GM19025 (cell line): ENCODE measurements around the gene TEX55.
"Not testable (repeated sequence)": the region's sequence is repeated elsewhere in the genome, so short reads cannot be mapped to it uniquely, and the experiment has no call there.

Experiments
- ATAC-seq: cut with Tn5 transposase; IDR thresholded peaks from one replicate; pipeline ENCODE4 v1.9.1; 2021; ENCODE audit warnings: mild to moderate bottlenecking, low read depth, moderate library complexity; ENCODE audit not compliant: unreplicated experiment

TEX55 gene

DNA sequence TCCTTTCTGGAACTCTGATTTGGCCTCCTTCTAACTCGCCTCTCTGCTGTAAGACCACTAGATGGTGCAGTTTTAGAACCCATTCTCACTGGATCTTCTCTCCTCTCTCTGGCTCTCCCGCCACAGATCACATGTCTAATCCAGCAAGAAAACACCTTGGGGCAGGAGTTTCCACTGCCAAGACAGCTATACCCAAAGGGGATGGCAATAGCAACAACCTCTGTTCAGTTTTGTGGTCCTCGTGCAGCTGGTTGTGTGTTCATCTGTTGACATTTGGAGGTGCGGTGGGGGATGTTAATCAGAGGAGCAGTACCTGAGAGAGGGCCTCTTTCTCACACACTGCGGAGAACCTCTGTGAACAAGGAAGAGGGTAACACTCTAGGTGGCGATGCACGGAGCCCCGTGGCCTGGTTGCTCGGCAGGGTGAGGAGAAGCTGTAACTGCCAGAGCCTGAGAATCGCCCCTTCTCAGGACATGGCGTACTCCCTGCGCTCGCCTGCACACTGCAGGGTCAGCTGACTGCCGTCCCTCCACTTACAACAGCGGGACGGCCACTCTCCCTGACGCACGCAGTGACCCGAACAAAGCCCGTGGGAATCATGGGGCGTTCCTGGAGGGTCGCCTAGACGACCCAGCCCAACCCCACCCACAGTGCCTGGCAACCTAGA is at the start of gene TEX55:
TEX55 (plus strand) TSS at position 666 of the 668 bp plus-strand sequence. CDS start 25 bp downstream, outside the sequence.
- peak; percentile 56 for ATAC-seq

DNA sequence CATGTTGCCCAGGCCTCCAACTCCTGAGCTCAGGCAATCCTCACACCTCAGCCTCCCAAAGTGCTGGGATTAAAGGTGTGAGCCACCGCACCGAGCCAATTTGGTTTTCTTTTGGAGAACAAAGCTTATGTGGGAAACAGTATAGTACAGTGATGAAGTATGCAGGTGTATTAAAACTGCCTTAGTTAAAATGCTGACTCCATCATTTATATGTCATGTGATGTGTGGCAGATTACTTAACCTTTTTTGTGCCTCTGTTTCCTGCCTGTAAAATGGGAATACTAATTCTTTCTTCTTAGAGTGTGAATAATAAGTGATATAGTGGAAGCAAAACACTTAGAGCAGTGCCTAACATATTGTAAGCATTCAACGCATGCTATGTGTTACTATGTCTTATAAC is 48.0 kb upstream of the TEX55 start:
- no peak for ATAC-seq

DNA sequence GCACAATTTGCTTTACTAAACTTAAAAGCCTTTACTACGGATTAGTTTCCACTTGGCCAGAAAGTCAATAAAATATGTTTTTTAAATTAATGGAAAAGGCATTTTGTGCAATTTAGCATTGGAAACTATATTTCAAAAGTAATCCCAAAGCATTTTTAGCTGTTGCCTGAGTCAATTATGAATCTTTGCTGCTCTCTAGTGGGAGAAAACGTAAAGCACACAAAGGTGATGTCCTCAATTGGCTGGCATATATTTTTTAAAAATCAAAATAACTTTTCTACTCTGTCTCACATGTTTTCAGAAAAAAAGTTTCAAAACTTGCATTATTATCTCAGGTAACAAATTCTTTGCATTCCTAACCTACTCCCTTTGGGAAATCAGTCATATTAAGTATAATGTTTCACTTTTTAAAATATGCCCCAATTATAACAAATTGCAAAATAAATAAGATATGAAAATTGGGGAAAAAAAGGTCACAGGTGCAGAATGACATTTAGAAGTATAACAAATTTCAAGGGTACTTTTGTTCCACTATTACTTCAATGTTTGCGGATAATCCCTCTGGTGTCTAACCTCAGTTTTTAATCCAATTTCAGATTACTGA is 47.2 kb upstream of the TEX55 start:
- no peak for ATAC-seq

DNA sequence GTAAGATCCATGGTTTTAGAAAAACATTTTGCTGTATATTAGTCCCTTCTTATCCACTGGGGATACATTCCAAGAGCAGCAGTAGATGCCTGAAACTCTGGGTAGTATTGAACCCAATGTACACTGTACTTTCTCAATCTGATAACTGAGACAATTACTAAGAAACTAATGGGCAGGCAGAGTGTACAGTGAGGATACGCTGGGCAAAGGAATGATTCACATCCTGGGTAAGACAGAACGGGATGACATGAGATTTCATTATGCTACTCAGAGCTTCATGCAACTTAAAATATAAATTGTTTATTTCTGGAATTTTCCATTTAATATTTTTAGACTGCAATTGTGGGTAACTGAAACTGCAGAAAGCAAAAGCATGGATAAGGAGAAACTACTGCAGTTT is 46.2 kb upstream of the TEX55 start:
- ATAC-seq: no peak

DNA sequence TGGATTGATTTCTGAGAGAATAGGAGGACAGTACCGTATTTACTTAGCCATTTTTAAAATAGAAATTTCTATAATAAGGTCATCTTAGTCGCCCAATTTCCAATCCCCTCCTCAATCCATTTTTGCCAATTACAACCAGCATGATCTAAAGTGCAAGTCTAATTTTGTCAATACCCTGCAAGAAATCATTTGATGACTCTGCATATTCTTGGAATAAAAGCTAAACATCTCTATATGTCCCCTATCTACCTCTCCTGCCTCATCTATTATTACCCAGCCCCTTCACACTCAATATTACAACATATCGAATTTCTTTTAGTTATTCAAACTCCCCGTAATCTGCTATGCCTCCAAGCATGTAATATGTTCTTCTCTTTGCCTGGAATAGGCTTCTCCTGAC is 41.9 kb upstream of the TEX55 start:
- no peak for ATAC-seq

DNA sequence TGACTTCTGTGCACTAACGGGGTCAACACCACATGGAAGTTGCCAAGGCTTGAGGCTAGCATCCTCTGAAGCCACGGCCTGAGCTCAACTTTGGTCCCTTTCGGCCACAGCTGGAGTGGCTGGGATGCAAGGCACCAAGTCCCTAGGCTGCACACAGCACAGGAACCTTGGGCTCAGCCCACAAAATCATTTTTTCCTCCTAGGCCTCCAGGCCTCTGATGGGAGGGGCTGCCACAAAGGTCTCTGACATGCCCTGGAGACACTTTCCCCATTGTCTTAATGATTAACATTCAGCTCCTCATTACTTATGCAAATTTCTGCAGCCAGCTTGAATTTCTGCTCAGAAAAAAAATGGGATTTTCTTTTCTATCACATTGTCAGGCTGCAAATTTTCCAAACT is 27.6 kb upstream of the TEX55 start:
- ATAC-seq: not testable (repeated sequence)

DNA sequence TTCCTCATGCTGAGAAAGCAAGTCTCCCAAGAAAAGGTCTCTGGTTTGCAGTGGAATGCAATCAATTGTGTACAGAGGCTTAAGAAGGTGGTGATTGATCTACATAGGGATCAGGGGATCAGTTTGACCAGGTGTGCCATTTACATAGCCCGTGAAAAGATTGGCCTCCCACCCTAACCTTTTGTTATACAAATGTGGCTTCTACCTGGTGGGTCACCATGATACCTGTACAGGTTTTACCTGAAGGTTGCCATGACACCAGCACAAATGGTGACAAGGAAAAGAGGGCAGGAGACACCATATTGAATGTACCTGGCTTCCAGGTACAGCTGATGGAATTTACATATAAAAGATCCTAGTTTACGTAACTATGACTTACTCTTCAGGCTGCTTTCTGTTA is 25.5 kb upstream of the TEX55 start:
- ATAC-seq: no peak

DNA sequence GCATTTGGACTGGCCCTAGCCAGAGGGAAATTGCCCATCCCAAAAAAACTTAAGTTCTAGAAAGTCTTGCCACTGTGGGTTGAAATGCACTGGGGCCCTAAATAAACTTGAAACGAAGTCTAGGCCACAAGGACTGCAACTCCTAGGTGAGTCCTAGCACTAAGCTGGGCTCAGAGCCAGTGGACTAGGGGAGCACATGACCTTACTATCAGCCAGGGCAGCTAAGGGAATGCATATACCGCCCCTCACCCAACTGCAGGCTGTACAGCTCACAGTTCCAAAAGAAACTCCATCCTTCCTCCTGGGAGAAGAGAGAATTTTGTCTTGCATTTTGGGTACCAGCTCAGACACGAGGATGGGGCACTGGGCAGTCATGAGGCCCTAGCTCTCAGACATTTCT is 23.6 kb upstream of the TEX55 start:
- ATAC-seq: no peak

DNA sequence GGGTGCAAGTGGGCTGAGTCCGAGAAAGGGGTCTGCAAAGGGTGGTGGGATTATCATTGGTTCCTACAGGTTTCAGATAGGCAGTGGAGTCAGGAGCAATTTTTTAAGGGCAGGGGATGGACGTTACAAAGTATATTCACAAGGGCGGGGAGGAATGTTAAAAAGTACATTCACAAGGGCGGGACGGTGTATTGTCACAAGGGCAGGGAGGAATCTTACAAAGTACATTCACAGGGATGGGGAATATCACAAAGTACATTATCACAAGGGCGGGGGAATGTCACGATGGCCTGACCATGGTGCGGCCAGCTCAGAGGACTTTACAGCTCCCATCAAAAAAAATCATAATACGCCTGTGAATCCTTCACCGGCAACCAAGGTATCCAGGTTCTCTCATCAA is 20.6 kb upstream of the TEX55 start:
- ATAC-seq: no peak

DNA sequence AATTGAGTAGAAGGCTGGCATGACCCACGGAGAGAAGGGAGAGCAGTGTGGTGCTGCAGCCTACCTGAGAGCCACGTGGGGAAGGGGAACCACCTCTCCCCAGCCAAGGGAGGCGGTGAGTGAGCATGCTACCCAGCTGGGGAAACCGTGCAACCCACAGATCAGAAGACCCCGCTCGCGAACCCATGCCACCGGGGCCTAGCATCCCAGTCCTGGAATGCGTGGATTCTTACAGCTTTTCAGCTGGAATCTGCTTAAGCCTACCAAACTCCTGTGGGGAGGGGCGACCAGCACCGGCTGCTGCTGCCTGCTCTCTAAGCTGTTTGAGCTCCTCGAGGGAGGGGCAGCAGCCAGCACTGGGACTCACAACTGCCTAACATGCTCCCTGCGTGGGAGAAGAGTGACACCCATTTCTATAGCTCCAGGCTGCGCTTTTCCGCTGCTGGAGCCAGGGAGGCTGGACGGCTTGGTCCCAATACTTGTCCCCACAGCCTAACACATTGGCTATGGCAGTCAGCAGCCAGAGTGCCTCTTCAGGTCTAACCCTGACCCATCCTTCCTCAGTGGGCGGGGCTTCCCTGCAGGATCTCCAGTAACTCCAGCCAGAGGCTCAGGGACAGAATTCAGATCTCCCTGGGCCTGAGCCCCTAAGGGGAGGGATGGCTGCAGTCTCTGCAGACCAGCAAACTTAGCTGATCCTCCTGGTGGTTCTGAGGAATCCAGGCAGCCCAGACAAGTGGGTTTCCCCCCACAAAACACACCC is 20.0 kb upstream of the TEX55 start:
- no peak for ATAC-seq

DNA sequence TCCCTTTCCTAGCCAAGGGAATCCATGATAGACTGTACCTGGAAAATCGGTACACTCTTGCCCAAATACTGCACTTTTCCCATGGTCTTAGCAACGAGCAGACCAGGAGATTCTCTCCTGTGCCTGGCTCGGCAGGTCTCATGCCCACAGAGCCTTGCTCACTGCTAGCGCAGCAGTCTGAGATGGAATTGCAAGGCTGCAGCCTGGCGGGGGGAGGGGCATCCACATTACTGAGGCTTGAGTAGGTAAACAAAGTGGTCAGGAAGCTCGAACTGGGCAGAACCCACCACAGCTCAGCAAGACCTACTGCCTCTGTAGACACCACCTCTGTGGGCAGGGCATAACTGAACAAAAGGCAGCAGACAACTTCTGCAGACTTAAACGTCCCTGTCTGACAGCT is 15.7 kb upstream of the TEX55 start:
- not testable (repeated sequence) for ATAC-seq

DNA sequence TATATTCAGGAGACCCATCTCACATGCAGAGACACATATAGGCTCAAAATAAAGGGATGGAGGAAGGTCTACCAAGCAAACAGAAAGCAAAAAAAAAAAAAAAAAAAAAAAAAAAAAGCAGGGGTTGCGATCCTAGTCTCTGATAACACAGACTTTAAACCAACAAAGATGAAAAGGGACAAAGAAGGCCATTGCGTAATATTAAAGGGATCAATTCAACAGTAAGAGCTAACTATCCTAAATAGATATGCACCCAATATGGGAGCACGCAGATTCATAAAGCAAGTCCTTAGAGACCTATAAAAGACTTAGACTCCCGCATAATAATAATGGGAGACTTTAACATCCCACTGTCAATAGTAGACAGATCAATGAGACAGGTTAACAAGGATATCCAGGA is 13.7 kb upstream of the TEX55 start:
- not testable (repeated sequence) for ATAC-seq

DNA sequence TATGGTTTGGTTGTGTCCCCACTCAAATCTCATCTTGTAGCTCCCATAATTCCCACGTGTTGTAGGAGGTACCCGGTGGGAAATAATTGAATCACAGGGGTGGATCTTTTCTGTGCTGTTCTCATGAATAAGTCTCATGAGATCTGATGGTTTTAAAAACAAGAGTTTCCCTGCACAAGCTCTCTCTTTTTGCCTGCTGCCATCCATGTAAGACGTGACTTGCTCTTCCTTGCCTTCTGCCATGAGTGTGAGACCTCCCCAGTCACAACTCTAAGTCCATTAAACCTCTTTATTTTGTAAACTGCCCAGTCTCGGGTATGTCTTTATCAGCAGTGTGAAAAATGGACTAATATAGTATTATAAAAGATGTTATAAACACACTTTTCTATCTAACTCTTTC is 6.6 kb upstream of the TEX55 start:
- ATAC-seq: not testable (repeated sequence)

DNA sequence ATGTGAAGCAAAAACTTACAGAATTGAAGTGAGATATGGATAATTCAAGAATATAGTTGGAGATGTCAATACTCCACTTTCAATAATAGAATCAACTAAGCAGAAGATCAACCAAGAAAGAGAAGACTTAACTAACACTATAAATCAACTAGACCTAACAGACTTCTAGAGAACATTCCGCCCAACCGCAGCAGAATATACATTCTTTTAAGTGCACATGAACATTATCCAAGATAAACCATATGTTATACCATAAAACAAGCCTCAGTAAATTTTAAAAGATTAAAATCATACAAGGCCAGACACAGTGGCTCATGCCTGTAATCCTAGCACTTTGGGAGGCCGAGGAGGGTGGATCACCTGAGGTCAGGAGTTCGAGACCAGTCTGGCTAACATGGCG is 5.5 kb upstream of the TEX55 start:
- ATAC-seq: no peak

DNA sequence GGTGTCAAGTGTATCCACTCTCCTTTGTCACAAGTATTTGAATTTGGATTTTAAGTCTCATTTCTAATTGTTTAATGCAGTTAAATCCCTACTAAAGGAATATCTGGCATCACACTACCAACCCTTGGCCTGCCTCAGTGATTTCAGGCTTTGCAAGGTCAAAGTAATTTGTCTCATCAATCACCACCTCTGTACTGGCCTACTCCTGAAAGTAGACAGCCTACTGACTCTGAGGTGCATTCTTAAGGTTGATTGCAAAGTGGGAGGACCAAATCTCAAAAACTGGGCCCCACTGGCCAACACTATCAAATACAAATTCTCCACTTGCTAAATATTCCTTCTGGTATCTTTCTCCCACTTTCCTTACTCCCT is 851 bp upstream of the TEX55 start:
- ATAC-seq: peak; percentile 29

DNA sequence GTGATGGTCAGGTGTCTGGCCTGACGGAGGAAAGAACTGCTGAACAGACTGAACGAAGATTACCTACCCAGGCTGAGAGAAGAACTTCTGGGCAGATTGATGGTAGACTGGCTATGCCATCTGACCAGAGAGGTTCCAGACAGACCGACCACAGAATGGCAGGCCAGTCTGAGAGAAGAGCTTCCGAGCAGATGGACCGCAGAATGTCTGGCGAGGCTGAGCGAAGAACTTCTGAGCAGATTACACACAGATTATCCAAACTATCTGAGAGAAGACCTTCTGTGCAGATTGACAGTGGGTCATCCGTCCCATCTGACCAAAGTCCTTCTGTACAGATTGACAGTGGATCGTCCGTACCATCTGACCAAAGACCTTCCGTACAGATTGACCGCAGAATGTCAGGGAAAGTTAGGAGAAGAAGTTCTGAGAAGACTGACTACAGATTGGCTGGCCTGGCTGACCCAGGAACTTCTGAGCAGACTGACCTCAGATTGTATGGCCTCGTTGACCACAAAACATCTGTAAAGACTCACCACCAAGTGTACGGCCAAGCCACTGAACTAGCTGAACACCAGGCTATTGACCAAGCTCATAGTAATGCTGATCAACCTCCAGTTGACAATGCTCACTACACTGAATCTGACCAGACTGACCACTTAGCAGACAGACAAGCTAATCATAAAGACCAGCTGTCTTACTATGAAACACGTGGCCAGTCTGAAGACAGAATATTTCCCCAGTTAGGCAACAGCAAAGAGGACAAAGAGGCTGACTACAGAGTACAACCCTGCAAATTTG is 812 bp downstream of the TEX55 start:
- ATAC-seq: no peak

DNA sequence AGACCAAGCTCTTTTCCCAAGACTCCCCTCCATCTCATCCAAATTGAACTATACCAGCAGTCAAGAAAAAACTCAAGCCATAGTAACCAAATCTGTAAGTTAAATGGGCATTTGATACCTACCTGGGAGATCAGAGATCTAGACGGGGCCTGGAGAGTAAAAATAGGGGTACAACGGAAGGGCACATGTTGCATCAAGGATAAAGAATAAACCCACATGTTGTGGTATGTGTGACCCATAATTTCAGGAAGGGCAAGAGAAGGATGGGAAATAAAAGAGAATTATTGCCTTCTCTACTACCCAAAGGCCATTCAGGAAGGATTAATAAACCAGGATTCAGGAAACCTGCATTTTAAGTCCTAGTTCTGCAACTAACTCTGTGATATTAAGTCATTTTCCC is 1.5 kb downstream of the TEX55 start:
- ATAC-seq: no peak

DNA sequence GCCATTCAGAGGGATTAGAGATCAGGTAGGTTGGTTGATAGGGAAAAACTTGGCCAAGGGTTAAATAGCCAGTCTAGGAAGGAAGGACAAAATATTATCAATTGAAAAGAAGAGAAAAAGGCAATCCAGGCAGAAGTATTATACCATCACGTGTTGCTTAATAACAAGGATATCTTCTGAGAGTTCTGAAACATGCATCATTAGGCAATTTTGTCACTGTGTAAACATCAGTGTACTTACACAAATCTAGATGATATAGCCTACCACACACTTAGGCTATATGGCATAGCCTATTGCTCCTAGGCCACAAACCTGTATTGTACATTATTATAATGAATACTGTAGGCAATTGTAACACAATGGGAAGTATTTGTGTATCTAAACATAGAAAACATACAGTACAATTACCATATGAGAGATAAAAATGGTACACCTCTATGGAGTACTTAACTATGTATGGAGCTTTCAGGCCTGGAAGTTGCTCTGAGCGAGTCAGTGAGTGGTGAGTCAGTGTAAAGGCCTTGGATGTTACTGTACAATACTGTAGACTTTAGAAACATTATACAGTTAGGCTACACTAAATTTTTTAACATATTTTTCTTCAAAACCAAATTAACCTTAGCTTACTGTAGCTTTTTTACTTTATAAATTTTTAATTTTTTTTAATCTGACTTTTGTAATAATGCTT is 2.7 kb downstream of the TEX55 start:
- ATAC-seq: no peak

DNA sequence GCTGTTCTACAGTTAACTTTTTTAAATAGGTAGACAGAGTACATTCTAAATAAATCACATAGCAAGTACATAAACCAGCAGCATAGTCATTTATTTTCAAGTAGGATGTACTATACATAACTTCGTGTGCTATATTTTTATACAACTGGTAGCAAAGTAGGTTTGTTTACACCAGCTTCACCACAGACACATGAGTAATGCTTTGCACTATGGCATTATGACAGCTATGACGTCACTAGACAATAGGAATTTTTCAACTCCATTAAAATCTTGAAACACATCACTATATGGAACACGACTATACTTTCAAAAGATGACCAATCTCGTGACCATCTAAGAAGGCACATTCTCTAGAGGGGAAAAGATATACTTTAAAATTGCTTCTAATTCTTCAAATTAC is 3.5 kb downstream of the TEX55 start:
- no peak for ATAC-seq

DNA sequence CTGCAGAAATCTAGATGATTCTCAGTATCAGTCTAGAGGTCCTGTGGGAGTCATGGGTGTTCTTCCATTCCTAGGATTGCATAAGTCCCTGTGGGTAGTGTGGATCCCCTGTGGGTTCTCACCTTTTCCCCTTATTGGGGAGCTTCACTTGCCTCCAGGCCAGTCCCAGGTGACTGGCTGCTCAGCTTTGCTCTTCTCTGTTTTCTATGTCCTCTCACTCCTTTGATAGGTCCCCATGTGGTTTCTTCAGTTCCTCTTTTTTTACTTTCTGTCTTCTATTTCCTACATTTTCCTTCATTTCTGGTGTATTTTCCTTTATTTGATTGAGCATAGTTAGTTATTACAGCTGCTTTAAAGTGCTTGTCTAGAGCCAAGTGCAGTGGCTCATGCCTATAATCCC is 10.9 kb downstream of the TEX55 start:
- ATAC-seq: no peak

DNA sequence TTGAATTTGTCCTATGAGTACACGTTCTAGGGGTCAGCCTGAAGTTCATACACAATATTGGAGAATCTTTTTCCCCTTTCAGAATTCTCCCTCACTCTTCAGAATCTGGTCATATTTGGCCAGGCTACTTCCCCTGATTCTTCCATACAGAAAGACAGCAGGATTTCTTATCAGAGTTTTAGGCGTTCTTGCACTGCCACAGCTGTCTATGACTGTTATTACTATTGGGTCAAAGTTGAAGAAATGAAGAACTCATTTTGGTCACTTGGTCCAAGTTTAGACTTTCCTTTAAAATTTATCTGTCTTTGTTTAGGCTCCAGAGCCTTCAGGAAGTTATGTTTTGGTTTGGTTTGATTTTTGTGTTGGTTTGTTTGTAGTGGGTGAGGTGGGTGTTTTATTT is 12.0 kb downstream of the TEX55 start:
- ATAC-seq: no peak
